ENCODE data around the gene MCAT.
"Not testable (repeated sequence)": the region's sequence is repeated elsewhere in the genome, so short reads cannot be mapped to it uniquely, and the experiment has no call there.

MCAT gene

DNA sequence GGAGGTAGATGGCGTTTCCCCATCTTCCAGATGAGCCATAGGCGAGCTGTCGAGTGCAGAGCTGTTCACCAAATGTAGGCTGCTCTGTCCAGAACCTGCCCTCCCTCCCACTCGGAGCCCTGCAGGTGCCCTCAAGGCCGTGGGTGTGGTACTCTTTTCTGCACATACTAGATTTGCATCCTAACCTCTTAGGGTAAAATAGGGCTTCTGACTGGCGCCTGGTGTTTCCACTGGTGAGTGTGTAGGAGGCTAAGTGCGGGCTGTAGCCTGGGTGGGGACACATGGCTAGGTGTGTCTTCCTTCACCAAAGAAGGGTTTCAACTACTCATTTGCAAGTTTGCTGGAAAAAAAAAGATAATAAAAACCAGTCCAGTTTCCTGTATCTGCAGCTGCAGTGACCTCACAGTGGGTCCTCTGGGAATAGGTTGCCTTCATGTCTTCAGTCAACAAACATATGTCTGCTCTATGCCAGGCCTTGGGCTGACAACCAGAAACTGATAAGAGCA lies 24.2 kb downstream of the MCAT start:
- no peak for DNase-seq

DNA sequence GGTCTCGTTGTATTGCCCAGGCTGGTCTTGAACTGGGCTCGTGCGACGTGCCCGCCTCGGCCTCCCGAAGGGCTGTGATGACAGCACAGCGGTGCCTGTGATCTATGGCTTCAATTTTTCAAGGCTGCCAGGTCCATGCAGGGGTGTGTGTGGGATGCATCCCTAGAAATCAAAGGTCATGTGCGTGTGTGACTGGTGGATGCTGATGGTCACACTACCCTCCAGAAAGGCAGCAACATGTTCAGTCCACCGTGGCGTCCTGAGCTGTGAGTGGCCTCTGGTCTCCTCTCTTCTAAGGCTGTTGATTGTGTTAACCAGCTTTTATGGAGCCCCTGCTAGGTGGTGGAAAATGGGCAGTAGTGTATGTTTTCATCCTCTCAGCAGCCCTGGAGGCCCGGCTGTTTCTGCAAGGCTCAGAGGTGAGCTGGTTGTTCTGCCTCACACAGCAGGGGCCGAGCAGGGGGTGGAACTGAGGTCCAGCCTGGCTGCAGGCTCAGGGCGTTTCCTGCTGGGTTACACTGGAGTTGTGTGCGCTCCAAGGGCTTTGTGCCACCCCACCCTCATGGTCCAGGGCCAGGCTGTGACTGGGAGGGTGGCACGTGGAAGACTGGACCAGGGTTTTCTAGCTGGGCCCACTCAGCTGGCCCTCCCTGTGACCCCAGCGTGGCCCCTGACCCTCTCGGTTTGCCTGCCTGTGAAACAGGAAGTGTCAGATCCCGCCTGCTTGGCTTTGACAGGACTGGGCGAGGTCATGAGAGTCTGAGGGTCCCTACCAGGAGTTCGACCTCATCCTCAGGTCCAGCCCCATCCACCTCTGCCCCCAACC lies 25.0 kb downstream of the MCAT start:
- peak in 1 of 3 donors; percentile 34 for DNase-seq

DNA sequence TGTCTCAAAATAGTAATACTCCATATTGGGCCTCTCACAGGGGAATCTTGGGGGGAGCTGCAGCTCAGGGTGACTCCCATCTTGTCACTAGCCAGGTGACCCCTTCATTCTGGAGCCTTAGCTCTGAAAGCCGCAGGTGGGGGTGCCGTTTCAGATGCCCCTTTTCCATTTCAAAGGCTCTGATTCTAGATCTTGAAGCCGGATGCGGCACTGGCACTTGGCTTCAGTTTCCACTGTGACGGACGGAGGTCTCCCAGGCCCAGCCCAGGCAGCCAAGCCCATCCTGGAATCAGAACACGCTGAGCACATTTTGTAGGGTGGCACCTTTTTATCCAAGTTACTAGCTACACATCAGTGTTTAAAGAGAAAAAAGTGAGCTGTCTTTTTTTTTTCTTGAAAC lies 26.3 kb downstream of the MCAT start:
- no peak for DNase-seq

DNA sequence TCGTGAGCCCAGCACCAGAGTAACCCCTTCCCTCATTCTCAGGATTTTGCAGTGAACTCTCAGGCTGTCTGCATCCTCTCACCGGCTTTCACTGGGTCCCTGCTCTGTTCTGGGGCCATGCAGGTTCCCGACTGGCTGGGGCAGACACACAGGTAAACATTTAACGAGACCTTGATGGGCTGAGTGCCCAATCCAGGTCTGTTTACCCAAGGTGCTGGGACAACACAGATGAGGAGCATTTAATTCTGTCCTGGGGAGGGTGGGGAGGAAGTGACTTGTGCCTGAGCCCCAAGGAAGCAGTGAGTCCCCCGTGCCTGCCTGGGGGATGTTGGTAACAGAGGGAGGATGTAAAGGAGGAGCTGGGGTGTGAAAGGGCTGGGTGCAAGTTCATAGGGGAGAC lies 28.2 kb downstream of the MCAT start:
- DNase-seq, result no peak

DNA sequence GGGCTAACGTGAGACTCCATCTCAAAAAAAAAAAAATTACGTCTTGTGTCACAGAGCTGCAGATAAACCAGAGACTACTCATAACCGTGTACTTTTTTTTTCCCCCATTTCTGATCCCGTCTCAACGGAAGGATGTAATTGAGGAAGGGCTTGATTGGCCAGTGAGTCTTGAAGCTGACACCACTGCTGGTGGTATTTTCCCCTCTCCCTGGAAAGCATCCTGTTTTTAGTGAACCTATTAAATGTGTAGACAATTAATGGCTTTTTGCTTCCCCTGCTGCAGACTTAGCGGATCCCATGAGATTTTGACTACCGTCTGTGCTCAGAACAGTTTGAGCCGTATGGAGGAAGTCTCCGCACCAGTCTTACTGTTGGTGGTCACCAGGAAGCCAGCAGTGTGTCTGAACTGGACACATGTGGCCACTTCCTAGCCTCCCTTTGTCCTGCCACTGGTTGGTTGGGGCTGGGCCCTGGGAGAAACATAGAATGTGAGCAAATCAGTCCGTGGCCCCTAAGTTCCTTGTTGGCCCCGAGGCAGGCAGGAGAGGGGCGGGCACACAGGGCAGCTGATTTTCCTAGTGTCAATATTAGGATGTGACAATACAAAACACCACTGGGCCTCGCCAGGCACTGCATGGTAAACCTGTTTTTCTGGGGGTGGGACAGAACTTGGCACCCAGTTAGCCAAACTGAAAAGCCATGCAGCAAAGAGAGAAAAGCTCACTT lies 29.5 kb downstream of the MCAT start:
- peak in 2 of 3 donors; percentile 56 to 59 for DNase-seq

DNA sequence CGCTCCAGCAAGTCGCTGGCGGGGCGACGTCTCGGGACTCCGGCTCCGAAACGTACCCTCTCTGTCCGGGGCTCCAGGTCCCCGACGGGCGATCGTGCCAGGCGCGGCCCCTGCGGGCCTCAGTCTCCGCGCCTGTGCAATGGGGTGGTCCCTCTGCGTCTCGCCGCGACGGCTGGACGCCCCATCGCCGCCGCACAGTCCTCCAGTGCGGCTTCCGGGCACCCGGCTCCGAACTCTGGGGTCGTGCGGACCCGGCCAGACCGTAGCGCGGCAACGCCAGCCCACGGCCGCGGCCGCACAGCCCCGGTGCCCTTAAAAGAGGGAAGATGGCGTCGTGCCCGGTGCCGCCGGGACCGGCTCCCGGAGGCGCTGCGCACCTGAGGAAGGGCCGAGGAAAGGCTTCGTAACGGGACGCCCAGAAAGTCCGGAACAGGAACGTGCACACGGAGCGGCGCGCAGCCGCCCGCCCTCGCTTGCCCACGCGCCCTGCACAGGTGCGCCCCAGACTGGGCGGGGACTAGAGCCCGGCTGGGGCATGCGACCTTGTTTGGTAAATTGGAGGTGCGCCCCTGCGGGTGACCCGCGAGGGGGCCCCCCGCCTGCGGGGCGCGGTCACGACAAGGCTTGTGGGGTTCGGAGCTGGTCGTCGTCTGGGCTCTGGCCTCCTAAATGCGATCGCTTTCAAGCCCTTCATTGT lies 32.1 kb downstream of the MCAT start:
- DNase-seq, result peak in 1 of 3 donors; percentile 36

DNA sequence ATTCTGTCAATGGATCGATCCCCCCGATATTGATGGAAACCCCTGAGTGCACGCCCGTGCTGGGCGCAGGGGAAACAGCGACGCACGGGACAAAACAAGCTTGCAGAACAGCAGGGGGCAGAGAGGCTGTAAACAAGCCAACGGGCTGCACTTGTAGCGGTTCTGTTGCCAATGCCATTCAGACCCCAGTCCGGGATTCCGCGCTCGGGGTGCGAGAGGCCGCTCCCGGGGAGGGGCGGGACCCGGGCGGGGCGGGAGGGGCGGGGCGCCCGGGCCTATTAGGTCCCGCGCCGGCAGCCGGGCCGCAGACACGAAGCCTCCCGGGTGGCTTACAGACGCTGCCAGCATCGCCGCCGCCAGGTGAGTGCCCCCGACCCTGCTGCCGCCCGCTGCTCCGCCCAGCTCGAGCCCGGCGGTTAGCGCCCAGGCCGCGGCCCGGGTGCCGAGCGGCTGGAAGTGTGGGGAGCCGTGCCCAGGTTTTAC lies 32.7 kb downstream of the MCAT start, which contains the start of gene BIK:
Gene BIK (plus strand): TSS at position 307 of the 483 bp plus-strand sequence. CDS start 13,273 bp downstream, outside the sequence.
- peak; percentile 56 to 72 (median 65) for DNase-seq

DNA sequence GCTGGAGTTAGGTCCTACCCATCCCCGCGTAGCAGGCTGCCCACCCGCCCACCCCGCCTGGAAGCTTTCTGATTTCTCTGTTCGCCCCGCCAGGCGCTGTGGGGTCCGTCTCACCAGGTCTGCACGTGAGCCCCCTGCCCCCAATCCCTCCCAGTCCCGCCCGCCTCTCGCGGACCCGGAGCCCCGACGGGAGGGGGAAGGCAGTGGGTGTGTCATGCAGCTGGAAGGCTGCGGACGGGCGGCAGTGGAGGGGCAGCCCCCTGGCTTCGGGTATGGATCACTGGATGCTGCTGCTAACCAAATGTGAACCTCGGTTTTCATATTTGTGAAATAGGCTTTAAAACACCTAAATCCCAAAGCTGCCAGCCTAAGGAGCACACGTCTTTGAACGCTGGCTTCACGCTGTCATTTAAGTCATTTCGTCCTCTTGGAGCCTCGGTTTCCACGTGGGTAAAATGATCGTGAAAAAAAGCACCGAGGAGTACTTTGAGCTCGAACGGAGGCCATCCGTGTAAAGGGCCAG lies 33.2 kb downstream of the MCAT start:
- no peak for DNase-seq

DNA sequence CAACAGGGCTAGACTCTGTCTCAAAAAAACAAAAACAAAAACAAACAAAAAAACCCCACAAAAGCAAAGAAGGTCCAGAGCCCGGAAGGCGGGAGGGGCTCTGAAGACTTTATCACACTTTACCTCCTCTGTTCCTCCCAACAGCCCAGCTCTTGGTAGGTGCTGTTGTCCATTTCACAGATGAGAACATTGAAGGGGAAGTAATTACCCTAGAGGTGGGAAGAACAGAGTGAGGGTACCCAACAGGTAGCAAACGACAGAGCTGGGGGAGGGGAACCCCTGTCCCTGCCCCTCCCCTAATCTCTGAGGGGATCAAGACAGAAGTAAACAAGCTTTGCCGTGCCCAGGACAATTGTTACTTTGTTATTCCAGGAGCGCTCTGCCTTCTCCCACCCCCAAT lies 33.7 kb downstream of the MCAT start:
- no peak for DNase-seq

DNA sequence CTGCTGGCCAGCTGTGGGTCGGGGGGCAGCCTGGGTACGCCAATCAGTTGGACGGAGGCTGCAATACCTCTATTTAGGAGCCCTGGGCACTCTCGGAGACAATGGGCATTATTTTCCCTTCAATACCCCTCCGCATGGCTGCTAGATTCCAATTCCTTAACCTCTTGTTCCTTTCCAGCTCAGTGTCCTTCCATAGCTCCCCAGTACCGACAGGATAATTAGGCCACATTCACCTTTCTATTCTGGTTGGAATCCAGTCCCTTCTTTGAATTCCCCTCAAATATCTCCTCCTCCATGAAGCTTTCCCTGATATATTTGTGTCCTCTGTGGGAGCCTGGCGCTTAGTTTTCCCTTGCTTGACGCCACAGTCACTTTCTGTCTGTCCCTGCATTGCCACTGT lies 36.9 kb downstream of the MCAT start:
- no peak for DNase-seq

DNA sequence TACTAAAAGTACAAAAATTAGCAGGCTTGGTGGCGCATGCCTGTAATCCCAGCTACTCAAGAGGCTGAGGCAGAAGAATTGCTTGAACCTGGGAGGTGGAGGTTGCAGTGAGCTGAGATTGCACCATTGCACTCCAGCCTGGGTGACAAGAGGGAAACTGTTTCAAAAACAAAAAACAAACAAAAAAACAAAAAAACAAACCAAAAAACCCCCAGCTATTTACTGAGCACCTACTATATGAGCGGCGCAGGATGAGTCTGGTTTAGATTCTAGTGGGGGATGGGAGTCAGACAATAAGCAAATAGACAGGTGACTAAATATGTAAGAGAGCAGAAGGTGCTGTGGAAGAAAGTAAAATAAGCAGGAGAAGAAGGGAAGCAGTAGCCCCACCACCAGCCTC lies 38.2 kb downstream of the MCAT start:
- DNase-seq, result not testable (repeated sequence)

DNA sequence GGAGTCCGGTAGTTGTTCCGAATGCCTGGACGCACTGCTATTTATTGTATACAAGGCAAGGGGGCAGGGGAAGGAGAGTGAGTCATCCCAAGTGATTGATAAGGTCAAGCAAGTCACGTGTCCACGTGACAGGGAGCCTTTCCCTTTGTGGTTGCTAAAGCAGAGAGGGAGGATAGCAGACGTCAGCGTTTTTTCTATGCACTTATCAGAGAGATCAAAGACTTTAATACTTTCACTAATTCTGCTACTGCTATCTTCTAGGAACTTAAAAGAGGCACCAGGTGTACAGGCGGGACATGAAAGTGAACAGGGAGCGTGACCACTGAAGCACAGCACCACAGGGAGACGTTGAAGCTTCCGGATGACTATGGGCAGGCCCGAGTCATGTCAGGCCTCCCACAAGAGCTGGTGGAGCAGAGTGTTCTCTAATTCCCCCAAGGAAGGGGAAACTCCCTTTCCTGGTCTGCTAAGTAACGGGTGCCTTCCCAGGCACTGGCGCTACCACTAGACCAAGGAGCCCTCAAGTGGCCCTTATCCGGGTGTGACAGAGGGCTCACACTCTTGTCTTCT lies 39.1 kb downstream of the MCAT start:
- peak; percentile 68 to 78 (median 78) for DNase-seq

DNA sequence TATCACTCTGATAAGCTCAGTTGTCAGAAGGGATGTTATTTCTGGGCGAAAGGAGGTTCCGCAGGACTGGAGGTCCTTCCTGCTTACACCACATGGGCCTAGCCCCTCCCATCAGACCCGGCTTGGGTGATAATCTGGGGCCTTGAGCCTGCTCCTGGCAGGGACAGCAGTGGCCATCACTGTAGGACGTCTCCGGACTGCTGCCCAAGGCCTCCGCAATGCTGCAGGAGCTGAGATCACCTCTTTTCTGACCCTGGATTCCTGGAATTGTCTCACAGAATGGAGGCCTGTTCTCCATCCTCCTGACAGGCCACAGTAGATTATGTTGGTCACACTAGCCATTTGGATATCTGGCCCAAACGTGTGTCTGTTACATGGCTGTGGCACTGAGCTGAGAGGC lies 41.9 kb downstream of the MCAT start:
- DNase-seq, result no peak

DNA sequence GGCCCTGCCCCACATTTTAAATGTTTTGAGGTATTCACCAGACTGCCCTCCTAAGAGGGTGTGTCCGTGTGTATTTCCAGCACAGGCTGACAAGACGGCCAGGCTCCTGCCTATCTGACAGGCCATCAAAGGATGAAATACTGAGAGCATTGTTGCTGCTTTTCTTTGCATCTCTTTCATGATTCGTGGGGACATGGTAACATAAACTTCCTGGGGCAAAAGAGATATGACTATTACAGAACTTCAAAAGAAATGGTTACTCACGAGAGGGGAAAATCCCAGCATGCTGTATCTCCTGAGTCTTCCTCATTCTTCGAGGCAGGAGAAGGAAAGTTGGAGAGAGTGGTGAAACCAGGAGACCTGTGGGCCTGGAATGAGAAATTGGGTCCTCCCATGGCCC lies 43.0 kb downstream of the MCAT start:
- DNase-seq, result peak; percentile 84 to 93 (median 89)

DNA sequence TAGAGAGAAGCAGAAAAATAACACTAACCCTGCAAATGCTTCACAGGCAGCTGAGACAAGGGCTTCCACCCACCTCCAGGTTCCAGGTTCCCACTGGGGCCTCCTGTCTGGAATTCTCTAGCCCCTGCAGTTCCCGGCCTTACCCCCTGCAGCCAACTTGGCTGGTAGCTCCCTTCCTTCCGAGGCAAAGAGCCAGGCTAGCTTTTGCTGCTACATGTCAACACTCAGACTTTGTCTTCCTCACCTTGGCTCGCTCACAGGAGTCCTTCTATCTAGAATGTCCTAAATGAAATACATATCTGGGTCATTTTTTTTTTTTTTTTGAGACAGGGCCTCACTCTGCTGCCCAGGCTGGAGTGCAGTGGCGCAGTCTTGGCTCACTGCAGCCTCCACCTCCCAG lies 44.1 kb downstream of the MCAT start:
- no peak for DNase-seq

DNA sequence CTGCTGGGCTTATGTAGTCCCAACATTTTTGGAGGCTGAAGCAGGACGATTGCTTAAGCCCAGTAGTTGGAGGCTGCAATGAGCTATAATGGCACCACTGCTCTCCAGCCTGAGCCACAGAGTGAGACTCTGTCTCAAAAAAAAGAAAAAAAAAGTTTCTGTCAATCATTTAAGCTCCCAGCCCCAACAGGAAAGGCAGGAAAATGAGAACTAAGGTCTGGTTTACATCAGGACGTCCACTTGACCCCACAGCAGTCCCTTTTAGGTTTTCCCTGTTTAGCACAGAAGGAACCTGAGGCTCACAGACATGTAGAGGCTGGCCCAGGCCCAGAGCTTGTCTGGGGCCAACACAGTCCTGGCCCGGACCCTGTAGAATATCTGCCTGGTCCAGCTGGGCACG lies 44.8 kb downstream of the MCAT start:
- no peak for DNase-seq

DNA sequence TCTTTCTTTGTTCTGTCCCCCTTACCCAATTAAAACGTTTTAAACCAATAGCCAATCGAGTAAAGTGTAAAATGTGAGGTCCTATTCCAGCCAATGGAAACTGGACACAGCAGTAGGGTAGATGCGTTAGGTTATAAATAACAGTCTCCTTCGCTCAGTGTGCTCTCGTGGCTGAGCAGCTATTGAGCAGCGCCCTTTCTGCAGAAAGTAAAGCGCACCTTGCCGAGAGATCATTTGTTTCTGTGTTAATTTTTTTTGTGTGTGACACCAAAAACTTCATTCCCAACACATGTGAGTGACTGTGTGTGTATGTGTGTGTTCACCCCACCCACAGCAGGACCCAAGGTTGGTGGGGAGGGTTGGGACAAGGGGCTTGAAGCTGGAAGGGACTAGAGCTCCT lies 46.8 kb downstream of the MCAT start:
- no peak for DNase-seq

DNA sequence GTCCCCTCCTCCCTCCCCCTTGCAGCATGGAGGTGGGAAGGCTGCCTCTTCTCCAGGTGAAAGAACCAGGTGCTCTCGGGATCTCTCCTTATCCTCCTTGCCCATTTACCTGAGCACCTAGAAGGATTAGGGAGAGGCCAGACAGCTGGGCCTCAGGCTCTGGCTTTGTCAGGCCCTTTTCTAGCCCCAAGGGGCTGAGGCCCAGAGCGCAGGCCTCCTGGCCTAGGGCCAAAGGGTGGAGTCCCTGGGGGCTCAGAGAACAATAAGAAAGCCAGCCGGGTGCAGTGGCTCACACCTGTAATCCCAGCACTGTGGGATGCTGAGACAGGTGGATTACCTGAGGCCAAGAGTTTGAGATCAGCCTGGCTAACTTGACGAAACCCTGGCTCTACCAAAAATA lies 48.6 kb downstream of the MCAT start:
- no peak for DNase-seq

DNA sequence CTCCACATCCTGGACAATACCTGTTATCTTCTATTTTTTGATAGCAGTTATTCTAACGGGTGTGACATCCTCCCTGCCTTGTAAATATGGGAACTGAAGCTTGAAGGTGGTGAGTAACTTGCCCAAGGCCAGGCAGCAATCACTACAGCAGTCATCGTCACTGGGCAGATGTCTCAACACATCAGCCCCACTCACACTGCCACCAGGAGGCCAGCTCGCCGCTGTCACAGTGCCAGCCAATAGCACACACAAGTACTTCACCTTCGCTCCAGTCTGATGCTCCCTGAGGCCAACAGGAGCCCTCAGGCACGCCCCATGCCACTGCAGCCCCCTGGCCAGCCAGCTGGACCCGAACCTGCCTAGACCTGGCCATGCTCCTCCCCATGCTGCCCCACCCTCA lies 49.1 kb downstream of the MCAT start:
- DNase-seq, result peak; percentile 88 to 90 (median 88)

DNA sequence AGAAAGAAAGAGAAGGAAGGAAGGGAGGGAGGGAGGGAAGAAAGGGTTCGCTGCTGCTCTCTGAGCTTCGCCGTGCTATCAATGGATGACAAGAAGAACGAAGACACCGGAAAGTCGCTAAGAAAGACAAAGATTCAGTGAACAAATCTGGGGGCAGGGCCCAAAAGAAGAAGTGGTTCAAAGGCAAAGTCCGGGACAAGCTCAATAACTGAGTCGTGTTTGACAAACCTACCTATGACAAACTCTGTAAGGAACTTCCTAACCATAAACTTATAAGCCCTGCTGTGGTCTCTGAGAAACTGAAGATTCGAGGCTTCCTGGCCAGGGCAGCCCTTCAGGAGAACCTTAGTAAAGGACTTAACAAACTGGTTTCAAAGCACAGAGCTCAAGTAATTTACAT lies 51.1 kb downstream of the MCAT start:
- peak; percentile 54 to 64 (median 64) for DNase-seq

DNA sequence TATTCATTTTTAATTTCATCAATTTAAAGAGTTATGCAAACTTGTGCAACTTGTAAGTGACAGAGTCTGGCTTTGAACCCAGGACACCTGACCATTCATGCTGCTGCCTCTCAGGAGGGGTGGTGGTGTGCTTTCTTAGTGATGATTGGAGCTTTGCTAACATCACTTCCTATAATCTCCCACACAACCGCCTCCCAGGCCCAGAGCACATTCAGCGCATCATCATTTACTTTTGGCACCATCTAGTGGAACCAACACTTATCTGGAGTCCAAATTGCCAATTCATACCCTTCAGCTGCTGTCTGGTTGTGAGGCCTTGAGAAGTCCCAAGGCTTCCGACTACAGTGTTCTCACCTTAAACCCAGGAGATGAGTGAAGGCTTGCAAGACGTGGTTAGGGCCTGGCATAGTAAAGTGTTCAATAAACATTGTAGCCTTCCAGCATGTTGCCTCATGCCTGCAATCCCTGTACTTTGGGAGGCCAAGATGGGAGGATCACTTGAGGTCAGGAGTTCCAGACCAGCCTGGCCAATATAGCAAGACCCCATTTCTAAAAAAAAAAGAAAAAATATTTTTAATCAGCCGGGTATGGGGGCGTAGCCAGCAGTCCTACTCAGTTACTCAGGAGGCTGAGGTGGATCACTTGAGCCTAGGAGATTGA lies 52.9 kb downstream of the MCAT start:
- DNase-seq, result peak; percentile 90 to 94 (median 92)
